GM13977 (cell line): ENCODE data around the gene HSPA12B.

Experiments used
- DNase-seq: peaks from one replicate; pipeline ENCODE4 v3.0.0; 2012; ENCODE audit warnings: low spot score
- in situ Hi-C: fragments of 300-500 bp; cut with MboI; formaldehyde crosslinking; loops from one replicate; pipeline ENCODE4 v1.12.0; 2022; ENCODE audit warnings: low sequenced_read_pairs, low pct_unique_long_range_greater_than_20kb, mixed read lengths, inconsistent platforms; ENCODE audit not compliant: unreplicated experiment
- TF ChIP-seq, protein P1 (sequence below): IDR thresholded peaks from 2 replicates; pipeline ENCODE4 v1.5.1; 2012; ENCODE audit warnings: mild to moderate bottlenecking, control low read depth; ENCODE audit not compliant: insufficient read depth; ENCODE audit errors: extremely low read depth, missing control alignments

HSPA12B gene

DNA sequence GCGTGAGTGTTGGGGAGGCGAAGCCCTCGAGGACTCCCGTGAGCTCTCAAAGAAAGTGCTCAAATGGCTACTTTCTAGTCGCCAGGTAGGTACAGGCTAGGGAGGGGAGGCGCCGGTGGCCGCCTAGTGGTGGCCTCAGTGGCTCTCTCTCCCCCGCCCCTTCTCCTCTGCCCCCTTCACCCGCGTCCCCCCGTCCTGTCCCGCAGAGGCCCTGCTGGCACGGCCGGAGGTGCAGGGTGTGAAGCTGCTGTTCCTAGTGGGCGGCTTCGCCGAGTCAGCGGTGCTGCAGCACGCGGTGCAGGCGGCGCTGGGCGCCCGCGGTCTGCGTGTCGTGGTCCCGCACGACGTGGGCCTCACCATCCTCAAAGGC, 18.8 kb downstream of the HSPA12B start:
- DNase-seq: no peak
- in situ Hi-C loops: no loop called here
- TF ChIP-seq, protein P1, sequence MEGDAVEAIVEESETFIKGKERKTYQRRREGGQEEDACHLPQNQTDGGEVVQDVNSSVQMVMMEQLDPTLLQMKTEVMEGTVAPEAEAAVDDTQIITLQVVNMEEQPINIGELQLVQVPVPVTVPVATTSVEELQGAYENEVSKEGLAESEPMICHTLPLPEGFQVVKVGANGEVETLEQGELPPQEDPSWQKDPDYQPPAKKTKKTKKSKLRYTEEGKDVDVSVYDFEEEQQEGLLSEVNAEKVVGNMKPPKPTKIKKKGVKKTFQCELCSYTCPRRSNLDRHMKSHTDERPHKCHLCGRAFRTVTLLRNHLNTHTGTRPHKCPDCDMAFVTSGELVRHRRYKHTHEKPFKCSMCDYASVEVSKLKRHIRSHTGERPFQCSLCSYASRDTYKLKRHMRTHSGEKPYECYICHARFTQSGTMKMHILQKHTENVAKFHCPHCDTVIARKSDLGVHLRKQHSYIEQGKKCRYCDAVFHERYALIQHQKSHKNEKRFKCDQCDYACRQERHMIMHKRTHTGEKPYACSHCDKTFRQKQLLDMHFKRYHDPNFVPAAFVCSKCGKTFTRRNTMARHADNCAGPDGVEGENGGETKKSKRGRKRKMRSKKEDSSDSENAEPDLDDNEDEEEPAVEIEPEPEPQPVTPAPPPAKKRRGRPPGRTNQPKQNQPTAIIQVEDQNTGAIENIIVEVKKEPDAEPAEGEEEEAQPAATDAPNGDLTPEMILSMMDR: no peak

GRCh38 chr20:3751675-3752385, 19.3 kb downstream of the HSPA12B start:
- TF ChIP-seq, protein P1: no peak
- in situ Hi-C loops: no loop called here
- no peak for DNase-seq

DNA sequence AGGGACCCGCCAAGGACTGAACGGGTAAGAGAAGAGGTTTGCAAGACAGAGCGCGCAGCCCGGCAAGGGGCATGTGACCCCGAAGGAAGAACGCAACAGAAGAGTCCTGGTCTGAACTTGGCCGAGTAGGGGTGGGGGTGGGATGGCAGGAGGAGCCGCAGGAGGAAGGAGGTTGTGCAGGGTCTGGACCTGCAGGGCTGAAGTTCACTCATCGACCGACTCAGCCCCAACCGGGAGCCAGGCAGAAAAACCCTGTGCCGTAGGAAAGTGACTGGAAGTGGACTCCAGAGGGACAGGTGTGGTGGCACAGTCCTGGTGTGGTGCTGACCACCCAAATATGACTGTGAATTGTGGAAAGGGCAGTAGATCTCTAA, 19.9 kb downstream of the HSPA12B start:
- TF ChIP-seq, protein P1: no peak
- no peak for DNase-seq
- in situ Hi-C loops: no loop called here

GRCh38 chr20:3753098-3753497, 20.6 kb downstream of the HSPA12B start:
- in situ Hi-C loops: no loop called here
- TF ChIP-seq, protein P1: peak; percentile 77
- DNase-seq: peak; percentile 89

DNA sequence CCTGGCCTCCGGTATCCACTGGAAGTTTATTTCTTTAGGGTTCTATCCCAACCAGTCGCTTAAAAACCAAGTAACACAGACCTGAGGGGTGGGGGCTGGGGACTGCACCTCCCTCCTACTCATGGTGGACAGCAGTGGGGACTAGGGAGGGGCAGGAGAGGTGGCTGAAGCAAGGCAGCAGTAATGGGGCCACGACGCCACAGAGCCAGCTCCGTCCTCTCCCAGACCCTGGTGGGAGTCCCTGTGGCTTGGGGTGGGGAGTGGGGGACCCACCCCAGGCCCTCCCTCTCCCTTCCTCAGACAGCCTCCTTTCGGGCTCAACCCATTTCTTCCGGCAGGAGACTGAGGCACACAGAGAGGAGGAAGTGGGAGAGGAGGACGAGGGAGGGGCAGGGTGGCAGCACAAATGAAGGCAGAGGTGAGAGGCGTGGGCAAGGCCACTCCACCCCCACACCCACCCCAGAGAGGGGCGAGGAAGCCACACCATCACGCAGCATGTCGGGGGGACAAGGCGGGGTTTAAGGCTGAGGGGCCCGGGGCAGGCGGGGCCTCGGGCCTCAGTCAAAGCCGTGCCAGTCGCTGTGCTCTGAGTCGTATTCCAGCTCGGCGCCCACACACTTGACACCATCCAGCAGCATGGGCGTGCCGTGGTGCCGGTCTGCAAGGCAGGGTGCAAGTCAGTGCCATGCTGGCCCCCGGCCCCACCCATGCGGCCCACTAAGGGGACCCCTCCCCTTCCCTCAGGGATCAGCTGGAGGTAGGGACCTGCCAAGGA, 21.2 kb downstream of the HSPA12B start:
- DNase-seq: no peak
- in situ Hi-C loops: no loop called here
- TF ChIP-seq, protein P1: no peak

GRCh38 chr20:3754276-3754630, 21.8 kb downstream of the HSPA12B start:
- TF ChIP-seq, protein P1: no peak
- DNase-seq: no peak
- in situ Hi-C loops: no loop called here
